Calu3 (cell line): ENCODE measurements around the gene CFHR1. TPM values are rescaled to one million over a fixed set of nuclear protein-coding genes. Genes with fewer than 3 reads are reported as not detected.
A peak's percentile ranks its signal among the peaks of the same experiment; 100 is the strongest.

ENCODE experiments used
- BruUV-seq: library from RNA; stranded (reverse); fragments of 400-500 nt; replicated peaks from 2 replicates; lab custom pipeline; 2021; lab: Mats Ljungman, UMichigan
- CTCF ChIA-PET: fragments of 300-600 bp; sonication (Branson Sonifier 250); formaldehyde crosslinking; loops from one replicate; lab custom pipeline; 2022; ENCODE audit warnings: antibody characterized with exemption; lab: Charles Lee
- DNase-seq: peaks from one replicate; pipeline ENCODE4 v3.0.0; 2022
- H3K27ac Mint-ChIP-seq: one replicate; pipeline ENCODE4 v1.8.0; 2022; ENCODE audit warnings: mixed read lengths; ENCODE audit not compliant: unreplicated experiment
- H3K27me3 Mint-ChIP-seq: one replicate; pipeline ENCODE4 v1.8.0; 2022; ENCODE audit warnings: mixed read lengths; ENCODE audit not compliant: unreplicated experiment
- H3K36me3 Mint-ChIP-seq: one replicate; pipeline ENCODE4 v1.8.0; 2022; ENCODE audit warnings: mild to moderate bottlenecking, moderate library complexity, mixed read lengths; ENCODE audit not compliant: insufficient read depth, unreplicated experiment
- H3K4me1 Mint-ChIP-seq: one replicate; pipeline ENCODE4 v1.8.0; 2022; ENCODE audit warnings: mild to moderate bottlenecking, low read depth, mixed read lengths; ENCODE audit not compliant: unreplicated experiment
- H3K4me3 Mint-ChIP-seq: one replicate; pipeline ENCODE4 v1.8.0; 2022; ENCODE audit warnings: mild to moderate bottlenecking, low read depth, moderate library complexity, mixed read lengths; ENCODE audit not compliant: unreplicated experiment
- H3K9me3 Mint-ChIP-seq: one replicate; pipeline ENCODE4 v1.8.0; 2022; ENCODE audit warnings: low read depth, mixed read lengths; ENCODE audit not compliant: unreplicated experiment
- intact Hi-C: fragments of 100-400 bp; cut with micrococcal nuclease; formaldehyde crosslinking; loops from one replicate; pipeline ENCODE4 v1.10.0; 2022; ENCODE audit not compliant: unreplicated experiment
- total RNA-seq: library from RNA; stranded (reverse); gene quantifications from 2 replicates; pipeline ENCODE4 v1.2.3, GENCODE V29; 2022
- TF ChIP-seq, protein P1 (sequence below): fragments of 200-600 bp; IDR thresholded peaks from one replicate; pipeline ENCODE4 v1.8.0; 2022; ENCODE audit warnings: antibody characterized with exemption; ENCODE audit not compliant: unreplicated experiment

Gene CFHR1
- total RNA-seq, 1 experiment from 2014 or later: not detected

DNA sequence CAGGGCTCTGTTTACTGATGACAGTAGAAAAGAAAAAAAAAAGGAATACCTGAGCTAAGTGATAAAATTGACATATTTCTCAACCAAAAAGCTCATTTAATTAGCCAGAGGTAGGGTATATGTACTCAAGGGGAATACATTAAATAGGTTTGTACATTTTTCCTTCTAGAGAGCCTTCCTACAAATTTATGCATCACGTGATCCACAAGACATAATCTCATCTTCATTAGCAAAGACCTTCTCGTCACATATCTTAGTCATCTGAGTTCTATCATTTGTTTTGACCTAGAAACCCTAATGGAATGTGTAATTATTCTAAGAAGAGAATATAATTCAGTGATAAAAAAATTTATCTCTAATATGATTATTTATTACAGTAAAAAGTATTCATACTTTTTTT is 37.7 kb downstream of the CFHR1 start:
- CTCF ChIA-PET: no interaction called here
- Mint-ChIP-seq H3K27me3 (no peaks in the 10 kb centered on the region), H3K4me3 (no peak overlapping the region), H3K27ac (no peak overlapping the region), H3K9me3 (peaks cover 2% of the 10 kb centered on the region), H3K4me1 (peaks cover 12% of the 10 kb centered on the region), H3K36me3 (no peaks in the 10 kb centered on the region)
- no peak for DNase-seq
- TF ChIP-seq, protein P1, sequence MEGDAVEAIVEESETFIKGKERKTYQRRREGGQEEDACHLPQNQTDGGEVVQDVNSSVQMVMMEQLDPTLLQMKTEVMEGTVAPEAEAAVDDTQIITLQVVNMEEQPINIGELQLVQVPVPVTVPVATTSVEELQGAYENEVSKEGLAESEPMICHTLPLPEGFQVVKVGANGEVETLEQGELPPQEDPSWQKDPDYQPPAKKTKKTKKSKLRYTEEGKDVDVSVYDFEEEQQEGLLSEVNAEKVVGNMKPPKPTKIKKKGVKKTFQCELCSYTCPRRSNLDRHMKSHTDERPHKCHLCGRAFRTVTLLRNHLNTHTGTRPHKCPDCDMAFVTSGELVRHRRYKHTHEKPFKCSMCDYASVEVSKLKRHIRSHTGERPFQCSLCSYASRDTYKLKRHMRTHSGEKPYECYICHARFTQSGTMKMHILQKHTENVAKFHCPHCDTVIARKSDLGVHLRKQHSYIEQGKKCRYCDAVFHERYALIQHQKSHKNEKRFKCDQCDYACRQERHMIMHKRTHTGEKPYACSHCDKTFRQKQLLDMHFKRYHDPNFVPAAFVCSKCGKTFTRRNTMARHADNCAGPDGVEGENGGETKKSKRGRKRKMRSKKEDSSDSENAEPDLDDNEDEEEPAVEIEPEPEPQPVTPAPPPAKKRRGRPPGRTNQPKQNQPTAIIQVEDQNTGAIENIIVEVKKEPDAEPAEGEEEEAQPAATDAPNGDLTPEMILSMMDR: no peak
- intact Hi-C loops: loop anchor here (5.0 kb wide), 1 partner anchor 115 kb away; no protein-coding TSS in a partner anchor
- no TSS peak for BruUV-seq

DNA sequence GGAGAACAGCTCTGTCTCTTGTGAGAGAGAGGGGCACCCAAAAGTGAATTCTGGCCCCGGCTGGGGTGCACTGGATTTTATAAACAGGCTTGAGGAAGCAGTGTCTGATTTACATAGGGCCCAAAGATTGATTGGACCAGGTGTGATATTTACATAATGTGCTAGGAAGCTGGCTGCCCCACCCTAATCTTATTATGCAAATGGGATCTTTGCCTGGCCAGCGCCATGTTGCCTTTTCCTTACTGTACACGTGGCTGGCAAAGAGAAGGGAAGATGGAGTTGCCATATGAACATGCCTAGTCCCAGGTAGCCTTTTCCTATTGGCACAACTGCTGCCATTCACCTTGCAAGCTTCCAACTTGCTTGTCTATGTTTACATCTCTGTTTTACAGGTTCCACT is 39.3 kb downstream of the CFHR1 start:
- H3K36me3 Mint-ChIP-seq: no peaks in the 10 kb centered on the region
- H3K4me3 Mint-ChIP-seq: no peak overlapping the region
- no peak overlapping the region for H3K27ac Mint-ChIP-seq
- peaks cover 12% of the 10 kb centered on the region for H3K4me1 Mint-ChIP-seq
- TF ChIP-seq, protein P1: no peak
- H3K27me3 Mint-ChIP-seq: no peaks in the 10 kb centered on the region
- BruUV-seq: no TSS peak
- peaks cover 2% of the 10 kb centered on the region for H3K9me3 Mint-ChIP-seq
- CTCF ChIA-PET: no interaction called here
- intact Hi-C loops: loop anchor here (5.0 kb wide), 1 partner anchor 117 kb away; no protein-coding TSS in a partner anchor
- DNase-seq: no peak

- intact Hi-C loops: no loop called here
- H3K4me1 Mint-ChIP-seq: peaks cover 12% of the 10 kb centered on the region
- CTCF ChIA-PET: interaction anchor here (0.8 kb wide), 1 partner anchor 382 kb away, joined by 8 read pairs; no protein-coding TSS in a partner anchor
- DNase-seq: no peak
- H3K4me3 Mint-ChIP-seq: no peak overlapping the region
- H3K9me3 Mint-ChIP-seq: peaks cover 2% of the 10 kb centered on the region
- H3K27ac Mint-ChIP-seq: peak overlapping the region; percentile 65
- TF ChIP-seq, protein P1: no peak
- no peaks in the 10 kb centered on the region for H3K27me3 Mint-ChIP-seq
- BruUV-seq: no TSS peak
- no peaks in the 10 kb centered on the region for H3K36me3 Mint-ChIP-seq
These were observed 40.9 kb downstream of the CFHR1 start for GRCh38 chr1:196860323-196860884.

DNA sequence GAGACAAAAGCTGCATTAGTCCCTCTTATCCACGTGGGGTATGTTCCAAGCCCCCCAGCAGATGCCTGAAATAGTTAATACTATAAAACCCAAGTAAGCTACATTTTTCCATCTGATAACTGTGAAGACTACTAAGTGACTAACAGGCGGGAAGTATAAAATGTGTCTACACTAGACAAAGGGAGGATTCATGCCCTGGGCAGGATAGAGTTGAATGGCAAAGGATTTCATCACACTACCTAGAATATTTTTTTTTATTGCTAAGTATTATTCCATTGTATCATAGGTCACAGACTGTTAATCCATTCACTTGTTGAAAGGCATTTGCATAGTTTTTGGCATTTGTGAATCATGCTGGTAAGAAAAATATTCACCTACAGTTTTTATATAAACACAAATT is 41.9 kb downstream of the CFHR1 start:
- BruUV-seq: no TSS peak
- no peaks in the 10 kb centered on the region for H3K27me3 Mint-ChIP-seq
- peaks cover 2% of the 10 kb centered on the region for H3K9me3 Mint-ChIP-seq
- H3K4me3 Mint-ChIP-seq: no peak overlapping the region
- intact Hi-C loops: no loop called here
- peaks cover 12% of the 10 kb centered on the region for H3K4me1 Mint-ChIP-seq
- CTCF ChIA-PET: no interaction called here
- H3K36me3 Mint-ChIP-seq: no peaks in the 10 kb centered on the region
- TF ChIP-seq, protein P1: no peak
- no peak for DNase-seq
- H3K27ac Mint-ChIP-seq: peak overlapping the region; percentile 65
